Measurements from ENCODE around the gene GPR39.

DNA sequence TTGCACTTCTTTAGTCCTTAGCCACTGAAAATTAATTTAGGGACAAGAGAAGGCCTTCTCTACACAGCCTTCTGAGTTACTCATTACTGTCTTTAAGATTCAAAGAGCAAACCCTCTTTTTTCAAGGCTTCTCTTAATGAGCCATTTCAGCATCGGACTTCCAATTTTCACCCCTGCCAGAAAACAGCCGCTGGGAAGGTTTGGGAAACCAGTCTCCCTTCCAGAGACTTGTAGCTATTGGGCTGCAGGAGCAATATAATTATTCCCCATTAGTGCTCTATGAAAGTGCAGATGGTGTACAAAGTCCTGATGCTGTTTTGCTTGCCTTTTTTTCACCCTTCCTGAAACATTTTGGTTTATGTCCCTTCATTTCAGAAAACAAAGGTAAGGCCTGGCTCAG is 79.3 kb downstream of the GPR39 start:
- TF ChIP-seq, protein P1, sequence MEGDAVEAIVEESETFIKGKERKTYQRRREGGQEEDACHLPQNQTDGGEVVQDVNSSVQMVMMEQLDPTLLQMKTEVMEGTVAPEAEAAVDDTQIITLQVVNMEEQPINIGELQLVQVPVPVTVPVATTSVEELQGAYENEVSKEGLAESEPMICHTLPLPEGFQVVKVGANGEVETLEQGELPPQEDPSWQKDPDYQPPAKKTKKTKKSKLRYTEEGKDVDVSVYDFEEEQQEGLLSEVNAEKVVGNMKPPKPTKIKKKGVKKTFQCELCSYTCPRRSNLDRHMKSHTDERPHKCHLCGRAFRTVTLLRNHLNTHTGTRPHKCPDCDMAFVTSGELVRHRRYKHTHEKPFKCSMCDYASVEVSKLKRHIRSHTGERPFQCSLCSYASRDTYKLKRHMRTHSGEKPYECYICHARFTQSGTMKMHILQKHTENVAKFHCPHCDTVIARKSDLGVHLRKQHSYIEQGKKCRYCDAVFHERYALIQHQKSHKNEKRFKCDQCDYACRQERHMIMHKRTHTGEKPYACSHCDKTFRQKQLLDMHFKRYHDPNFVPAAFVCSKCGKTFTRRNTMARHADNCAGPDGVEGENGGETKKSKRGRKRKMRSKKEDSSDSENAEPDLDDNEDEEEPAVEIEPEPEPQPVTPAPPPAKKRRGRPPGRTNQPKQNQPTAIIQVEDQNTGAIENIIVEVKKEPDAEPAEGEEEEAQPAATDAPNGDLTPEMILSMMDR (conservative IDR thresholded peaks at IDR 0.05) = no peak
- no peak for TF ChIP-seq ZFX (IDR thresholded peaks at IDR 0.05)

Data from C4-2B (cell line).